Osteoblast (primary cell): ENCODE results near the gene SRP68. TPM values are rescaled to one million over a fixed set of nuclear protein-coding genes. Genes with fewer than 3 reads are reported as not detected.
A peak's percentile ranks its signal among the peaks of the same experiment; 100 is the strongest.

Source experiments
- DNase-seq: peaks from one replicate; pipeline ENCODE4 v3.0.0; 2011; ENCODE audit warnings: low spot score, mixed read lengths; ENCODE audit not compliant: insufficient read length; ENCODE audit errors: missing footprints
- H2AFZ ChIP-seq: 2 replicates; pipeline ENCODE4 v1.6.0; 2011; ENCODE audit warnings: mild to moderate bottlenecking, low read length
- H3K27ac ChIP-seq: 2 replicates; pipeline ENCODE4 v1.5.1; 2011; ENCODE audit warnings: mild to moderate bottlenecking, low read depth, low read length, moderate library complexity
- H3K27me3 ChIP-seq: 2 replicates; pipeline ENCODE4 v1.6.0; 2012; ENCODE audit warnings: mild to moderate bottlenecking, control low read depth, inconsistent platforms, low read length, moderate library complexity; ENCODE audit not compliant: insufficient read depth
- H3K36me3 ChIP-seq: 2 replicates; pipeline ENCODE4 v1.5.1; 2011; ENCODE audit warnings: mild to moderate bottlenecking, low read length, control low read depth, moderate library complexity; ENCODE audit not compliant: insufficient read depth
- H3K4me1 ChIP-seq: 2 replicates; pipeline ENCODE4 v1.5.1; 2011; ENCODE audit warnings: mild to moderate bottlenecking, low read length, control low read depth, moderate library complexity; ENCODE audit not compliant: insufficient read depth
- H3K4me2 ChIP-seq: 2 replicates; pipeline ENCODE4 v1.6.0; 2011; ENCODE audit warnings: mild to moderate bottlenecking, low read length; ENCODE audit not compliant: insufficient read depth
- H3K4me3 ChIP-seq: fragments of 200-600 bp; sonication (generic); 3 replicates; pipeline ENCODE4 v1.5.1; 2012; ENCODE audit warnings: mild to moderate bottlenecking, low read length, inconsistent platforms; ENCODE audit not compliant: insufficient read depth
- H3K79me2 ChIP-seq: 2 replicates; pipeline ENCODE4 v1.6.0; 2012; ENCODE audit warnings: mild to moderate bottlenecking, low read length, control low read depth, inconsistent platforms; ENCODE audit not compliant: insufficient read depth
- H3K9me3 ChIP-seq: 2 replicates; pipeline ENCODE4 v1.5.1; 2011; ENCODE audit warnings: low read depth, low read length, control low read depth
- H4K20me1 ChIP-seq: 2 replicates; pipeline ENCODE4 v1.6.0; 2012; ENCODE audit warnings: mild to moderate bottlenecking, low read length, control low read depth; ENCODE audit not compliant: insufficient read depth
- total RNA-seq: library from RNA; depleted of rRNA; stranded (reverse); fragments of >200 nt; gene quantifications from 2 replicates; pipeline ENCODE4 v1.2.3, GENCODE V29; 2012
- TF ChIP-seq, protein P1 (sequence below): IDR thresholded peaks from 2 replicates; pipeline ENCODE4 v1.5.1; 2011; ENCODE audit warnings: mild to moderate bottlenecking, low read depth, low read length, moderate library complexity; ENCODE audit errors: extremely low read depth

Gene SRP68
- total RNA-seq, 1 donor: 25.3 TPM

DNA sequence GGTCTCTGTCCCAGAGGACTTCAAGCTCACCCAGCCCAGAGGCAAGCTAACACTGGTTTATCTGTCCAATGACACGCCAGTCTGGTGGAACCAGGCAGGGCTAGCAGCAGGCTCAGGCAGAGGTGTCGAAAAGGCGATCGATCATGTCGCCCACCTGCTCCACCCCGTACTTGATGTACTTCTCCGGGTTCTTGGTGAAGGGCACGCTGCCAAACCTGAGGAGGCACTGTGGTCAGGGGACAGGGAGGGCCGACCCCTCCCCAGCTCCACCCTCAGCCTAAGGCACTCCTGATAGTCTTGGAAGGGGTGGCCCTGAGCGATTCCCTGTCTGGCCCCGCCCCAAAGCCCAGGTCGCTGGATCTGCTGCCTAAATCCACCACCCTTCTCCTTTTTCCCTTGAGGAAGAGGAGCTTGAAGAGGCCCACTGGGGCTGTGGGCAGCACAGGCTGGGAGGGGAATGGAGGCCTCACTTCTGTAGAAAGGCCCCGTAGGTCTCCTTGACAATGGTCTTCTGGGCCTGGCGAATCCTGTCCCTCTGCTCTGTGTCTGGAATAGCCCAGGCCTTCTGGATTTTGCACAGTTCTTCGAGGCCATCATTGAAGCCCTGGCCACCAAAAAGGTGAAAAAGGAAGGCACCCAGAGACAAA is 11.3 kb upstream of the SRP68 start:
- Histone ChIP-seq H3K27ac (no peak overlapping the region), H3K4me2 (no peak overlapping the region), H3K9me3 (no peaks in the 10 kb centered on the region), H3K36me3 (peaks cover 47% of the 10 kb centered on the region), H3K4me3 (no peak overlapping the region), H4K20me1 (peaks cover 7% of the 10 kb centered on the region), H2AFZ (no peak overlapping the region), H3K27me3 (peaks cover 13% of the 10 kb centered on the region), H3K4me1 (no peaks in the 10 kb centered on the region), H3K79me2 (no peaks in the 10 kb centered on the region)
- TF ChIP-seq, protein P1, sequence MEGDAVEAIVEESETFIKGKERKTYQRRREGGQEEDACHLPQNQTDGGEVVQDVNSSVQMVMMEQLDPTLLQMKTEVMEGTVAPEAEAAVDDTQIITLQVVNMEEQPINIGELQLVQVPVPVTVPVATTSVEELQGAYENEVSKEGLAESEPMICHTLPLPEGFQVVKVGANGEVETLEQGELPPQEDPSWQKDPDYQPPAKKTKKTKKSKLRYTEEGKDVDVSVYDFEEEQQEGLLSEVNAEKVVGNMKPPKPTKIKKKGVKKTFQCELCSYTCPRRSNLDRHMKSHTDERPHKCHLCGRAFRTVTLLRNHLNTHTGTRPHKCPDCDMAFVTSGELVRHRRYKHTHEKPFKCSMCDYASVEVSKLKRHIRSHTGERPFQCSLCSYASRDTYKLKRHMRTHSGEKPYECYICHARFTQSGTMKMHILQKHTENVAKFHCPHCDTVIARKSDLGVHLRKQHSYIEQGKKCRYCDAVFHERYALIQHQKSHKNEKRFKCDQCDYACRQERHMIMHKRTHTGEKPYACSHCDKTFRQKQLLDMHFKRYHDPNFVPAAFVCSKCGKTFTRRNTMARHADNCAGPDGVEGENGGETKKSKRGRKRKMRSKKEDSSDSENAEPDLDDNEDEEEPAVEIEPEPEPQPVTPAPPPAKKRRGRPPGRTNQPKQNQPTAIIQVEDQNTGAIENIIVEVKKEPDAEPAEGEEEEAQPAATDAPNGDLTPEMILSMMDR: no peak
- peak; percentile 41 for DNase-seq

DNA sequence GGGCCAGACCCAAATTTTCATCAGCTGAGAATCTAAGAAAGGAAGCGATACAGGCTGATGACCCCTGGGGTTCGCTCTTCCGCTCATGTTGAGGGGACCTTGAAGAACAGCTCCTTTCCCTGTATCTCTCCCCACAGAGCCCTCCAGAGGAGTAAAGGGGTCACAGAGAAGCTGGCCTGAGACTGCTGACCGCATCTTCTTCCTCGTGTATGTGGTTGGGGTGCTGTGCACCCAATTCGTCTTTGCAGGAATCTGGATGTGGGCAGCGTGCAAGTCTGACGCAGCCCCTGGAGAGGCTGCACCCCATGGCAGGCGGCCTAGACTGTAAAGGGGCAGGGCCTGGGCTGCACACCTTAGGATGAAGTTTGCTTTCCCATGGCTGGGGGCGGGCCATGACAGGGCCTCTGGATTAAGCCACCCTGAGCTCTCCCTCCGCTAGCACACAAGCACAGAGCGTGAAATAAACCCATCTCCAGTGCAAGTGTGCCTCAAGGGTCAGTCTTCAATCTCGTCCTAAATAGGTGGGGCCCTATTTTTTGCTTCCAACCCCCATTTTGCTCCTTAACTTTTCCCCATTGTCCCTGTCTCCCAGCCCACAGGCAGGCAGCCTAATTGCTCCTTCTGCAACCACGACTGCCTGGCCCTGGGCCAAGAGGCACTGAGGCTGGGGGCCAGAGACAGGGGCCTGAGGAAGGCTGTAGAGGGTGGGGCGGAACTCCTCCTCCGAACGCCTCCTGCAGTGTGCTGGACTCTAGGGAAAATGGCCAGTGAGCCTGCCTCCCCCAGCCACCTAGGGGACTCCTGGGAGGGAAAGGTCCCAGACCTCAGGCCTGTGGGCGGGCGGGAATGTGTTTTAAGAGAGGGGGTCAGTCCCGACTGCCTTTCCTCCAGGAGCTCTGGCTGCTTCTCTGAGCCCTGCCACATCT is 10.3 kb upstream of the SRP68 start:
- Histone ChIP-seq H3K36me3 (peaks cover 36% of the 10 kb centered on the region), H4K20me1 (peaks cover 7% of the 10 kb centered on the region), H3K4me2 (no peak overlapping the region), H3K9me3 (no peaks in the 10 kb centered on the region), H2AFZ (no peak overlapping the region), H3K27me3 (peaks cover 24% of the 10 kb centered on the region), H3K79me2 (no peaks in the 10 kb centered on the region), H3K27ac (no peak overlapping the region), H3K4me3 (no peak overlapping the region), H3K4me1 (no peaks in the 10 kb centered on the region)
- DNase-seq: peak; percentile 71
- TF ChIP-seq, protein P1: no peak

DNA sequence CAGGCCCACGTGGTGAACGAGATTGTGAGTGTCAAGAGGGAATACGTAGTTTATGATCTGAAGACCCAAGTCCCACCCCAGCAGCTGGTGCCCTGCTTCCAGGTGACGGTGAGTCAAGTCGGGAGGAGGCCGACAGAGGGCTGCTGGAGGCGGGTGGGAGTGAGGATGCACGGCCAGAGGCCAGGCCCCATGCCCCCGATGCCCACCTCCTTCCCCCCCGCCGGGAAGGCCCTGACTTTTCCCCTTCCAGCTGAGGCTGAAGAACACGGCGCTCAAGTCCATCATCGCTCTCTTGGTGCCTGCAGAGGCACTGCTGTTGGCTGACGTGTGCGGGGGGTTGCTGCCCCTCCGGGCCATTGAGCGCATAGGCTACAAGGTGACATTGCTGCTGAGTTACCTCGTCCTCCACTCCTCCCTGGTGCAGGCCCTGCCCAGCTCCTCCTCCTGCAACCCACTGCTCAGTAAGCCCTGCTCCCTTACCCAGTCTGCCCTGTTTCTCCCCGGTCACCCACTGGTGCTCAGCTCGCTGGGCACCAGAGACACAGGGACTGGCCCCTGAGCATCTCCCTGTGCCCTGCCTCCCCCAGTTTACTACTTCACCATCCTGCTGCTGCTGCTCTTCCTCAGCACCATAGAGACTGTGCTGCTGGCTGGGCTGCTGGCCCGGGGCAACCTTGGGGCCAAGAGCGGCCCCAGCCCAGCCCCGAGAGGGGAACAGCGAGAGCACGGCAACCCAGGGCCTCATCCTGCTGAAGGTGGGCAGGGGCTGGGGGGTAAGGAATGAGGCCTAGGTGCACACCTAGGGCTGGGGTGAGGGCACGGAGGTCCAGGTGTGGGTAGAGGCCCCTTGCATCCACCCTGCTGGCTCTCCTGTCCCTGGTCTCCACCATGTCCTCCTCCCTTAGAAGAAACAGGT is 9.2 kb upstream of the SRP68 start:
- Histone ChIP-seq H3K27me3 (peaks cover 35% of the 10 kb centered on the region), H4K20me1 (peaks cover 7% of the 10 kb centered on the region), H3K4me1 (no peaks in the 10 kb centered on the region), H3K79me2 (no peaks in the 10 kb centered on the region), H3K4me2 (no peak overlapping the region), H3K4me3 (no peak overlapping the region), H3K27ac (no peak overlapping the region), H2AFZ (no peak overlapping the region), H3K9me3 (no peaks in the 10 kb centered on the region), H3K36me3 (peaks cover 26% of the 10 kb centered on the region)
- peak; percentile 76 for DNase-seq
- TF ChIP-seq, protein P1: no peak
